Natural killer cell (primary cell): ENCODE measurements around the gene NDUFA13. TPM values are rescaled to one million over a fixed set of nuclear protein-coding genes. Genes with fewer than 3 reads are reported as not detected.

ENCODE experiments used
- ATAC-seq, 3 donors: fragments of 150-1000 bp in 2 of 3; fragments of 200-7000 bp in 1 of 3; cut with Tn5 transposase; 1 replicate in 1 of 3; 2 replicates in 2 of 3; pipeline ENCODE4 v1.10.0; 2021; ENCODE audit warnings: mild to moderate bottlenecking in 2 of 3, moderate library complexity in 2 of 3
- DNase-seq, 2 donors: peaks; one replicate each; pipeline versions ENCODE4 v3.0.0 to v3.0.0-alpha.2; 2013 to 2021; ENCODE audit warnings: mixed read lengths in 1 of 2
- H3K27ac ChIP-seq: one replicate; pipeline ENCODE4 v1.5.1; 2013; ENCODE audit warnings: mild to moderate bottlenecking, low read length
- H3K27me3 ChIP-seq: one replicate; pipeline ENCODE4 v1.6.1; 2013; ENCODE audit warnings: low read length; ENCODE audit not compliant: control insufficient read depth, insufficient read depth
- H3K36me3 ChIP-seq: one replicate; pipeline ENCODE4 v1.6.1; 2013; ENCODE audit warnings: low read length; ENCODE audit not compliant: control insufficient read depth, insufficient read depth
- H3K4me1 ChIP-seq: one replicate; pipeline ENCODE4 v1.6.1; 2013; ENCODE audit warnings: low read length; ENCODE audit not compliant: control insufficient read depth, insufficient read depth
- H3K4me3 ChIP-seq: one replicate; pipeline ENCODE4 v1.5.1; 2013; ENCODE audit warnings: low read length
- H3K9me3 ChIP-seq: one replicate; pipeline ENCODE4 v1.6.1; 2013; ENCODE audit warnings: low read length; ENCODE audit not compliant: control insufficient read depth, insufficient read depth
- H3K27ac Mint-ChIP-seq, 2 donors: one replicate each; pipeline ENCODE4 v1.8.0; 2022; ENCODE audit warnings: mild to moderate bottlenecking in 2 of 2, mixed read lengths in 2 of 2, moderate library complexity in 1 of 2
- H3K27me3 Mint-ChIP-seq, 2 donors: one replicate each; pipeline ENCODE4 v1.8.0; 2022; ENCODE audit warnings: low read depth in 2 of 2, mixed read lengths in 2 of 2
- H3K36me3 Mint-ChIP-seq: one replicate; pipeline ENCODE4 v1.8.0; 2022; ENCODE audit warnings: mixed read lengths
- H3K4me1 Mint-ChIP-seq, 2 donors: one replicate each; pipeline ENCODE4 v1.8.0; 2022; ENCODE audit warnings: mixed read lengths in 2 of 2
- H3K4me3 Mint-ChIP-seq: one replicate; pipeline ENCODE4 v1.8.0; 2022; ENCODE audit warnings: mild to moderate bottlenecking, moderate library complexity, mixed read lengths
- H3K9me3 Mint-ChIP-seq, 2 donors: one replicate each; pipeline ENCODE4 v1.8.0; 2022; ENCODE audit warnings: mixed read lengths in 2 of 2
- WGBS: methylation state at CpG from one replicate; pipeline ENCODE4 v1.1.7; 2013; ENCODE audit warnings: missing lambda C conversion rate; ENCODE audit not compliant: insufficient coverage; 5-methylcytosine and 5-hydroxymethylcytosine counted together
- intact Hi-C: fragments of 100-400 bp; cut with micrococcal nuclease; formaldehyde crosslinking; loops from one replicate; pipeline ENCODE4 v1.14.2; 2022
- total RNA-seq, 4 donors: library from RNA; stranded (reverse); fragments of 120-200 nt in 1 of 4; gene quantifications; one replicate each; pipeline versions ENCODE4 v1.2.3 to v1.2.4, GENCODE V29; 2013 to 2022
- TF ChIP-seq, protein P1 (sequence below): fragments of 200-600 bp; IDR thresholded peaks from one replicate; pipeline ENCODE4 v1.8.0; 2022; ENCODE audit warnings: antibody characterized with exemption

The NDUFA13 gene
- total RNA-seq, 3 donors from 2014 or later (not counting 1 experiment from before 2014, with no cell fraction given), result 165 to 191 (median 188) TPM

DNA sequence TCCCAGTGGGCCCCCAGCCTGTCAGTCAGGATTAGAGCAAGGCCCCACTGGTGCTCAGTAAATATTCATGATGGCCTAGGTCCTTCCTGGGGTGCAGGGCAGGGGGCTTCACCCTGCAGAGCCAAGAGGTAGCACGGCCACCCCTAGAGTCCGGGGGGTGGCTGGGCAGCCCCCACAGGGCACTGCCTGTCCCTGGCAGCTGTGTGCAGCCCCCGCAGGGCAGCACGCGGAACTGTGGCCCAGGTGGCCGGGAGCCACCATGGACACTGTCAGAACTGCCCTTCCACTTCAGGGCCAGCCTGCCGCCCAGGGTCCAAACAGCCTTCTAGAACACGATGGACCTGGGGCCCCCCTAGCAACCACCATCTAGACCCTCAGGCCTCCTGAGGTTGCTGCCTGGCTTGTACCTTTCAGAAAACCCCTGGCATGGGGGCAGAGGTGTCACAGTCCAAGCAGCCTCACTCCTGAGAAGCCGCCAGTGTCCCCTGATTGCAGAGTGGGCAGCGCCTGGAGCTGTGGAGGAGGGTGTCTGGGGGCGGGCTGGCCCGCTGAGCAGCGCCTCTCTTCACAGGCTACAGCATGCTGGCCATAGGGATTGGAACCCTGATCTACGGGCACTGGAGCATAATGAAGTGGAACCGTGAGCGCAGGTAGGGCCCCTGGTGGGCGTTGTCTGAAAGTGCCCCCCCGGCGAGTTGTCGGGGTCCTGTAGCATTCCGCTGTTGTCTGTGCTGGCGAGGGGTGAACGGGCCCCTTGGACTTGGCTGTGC lies 9.8 kb downstream of the NDUFA13 start:
- whole genome bisulfite sequencing, result 93% methylated on average over 23 of the region's 23 CpGs
- DNase-seq (no peak), ATAC-seq (no peak)
- TF ChIP-seq, protein P1, sequence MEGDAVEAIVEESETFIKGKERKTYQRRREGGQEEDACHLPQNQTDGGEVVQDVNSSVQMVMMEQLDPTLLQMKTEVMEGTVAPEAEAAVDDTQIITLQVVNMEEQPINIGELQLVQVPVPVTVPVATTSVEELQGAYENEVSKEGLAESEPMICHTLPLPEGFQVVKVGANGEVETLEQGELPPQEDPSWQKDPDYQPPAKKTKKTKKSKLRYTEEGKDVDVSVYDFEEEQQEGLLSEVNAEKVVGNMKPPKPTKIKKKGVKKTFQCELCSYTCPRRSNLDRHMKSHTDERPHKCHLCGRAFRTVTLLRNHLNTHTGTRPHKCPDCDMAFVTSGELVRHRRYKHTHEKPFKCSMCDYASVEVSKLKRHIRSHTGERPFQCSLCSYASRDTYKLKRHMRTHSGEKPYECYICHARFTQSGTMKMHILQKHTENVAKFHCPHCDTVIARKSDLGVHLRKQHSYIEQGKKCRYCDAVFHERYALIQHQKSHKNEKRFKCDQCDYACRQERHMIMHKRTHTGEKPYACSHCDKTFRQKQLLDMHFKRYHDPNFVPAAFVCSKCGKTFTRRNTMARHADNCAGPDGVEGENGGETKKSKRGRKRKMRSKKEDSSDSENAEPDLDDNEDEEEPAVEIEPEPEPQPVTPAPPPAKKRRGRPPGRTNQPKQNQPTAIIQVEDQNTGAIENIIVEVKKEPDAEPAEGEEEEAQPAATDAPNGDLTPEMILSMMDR, result no peak
- H3K36me3 Mint-ChIP-seq, result no peaks in the 10 kb centered on the region
- peaks cover 2 to 13% of the 10 kb centered on the region in 2 donors for H3K4me1 Mint-ChIP-seq
- no peak overlapping the region for H3K4me3 Mint-ChIP-seq
- H3K27ac Mint-ChIP-seq, result no peak overlapping the region
- intact Hi-C loops, result no loop called here
- no peaks in the 10 kb centered on the region for H3K4me1 ChIP-seq
- no peaks in the 10 kb centered on the region for H3K9me3 Mint-ChIP-seq
- no peaks in the 10 kb centered on the region for H3K9me3 ChIP-seq
- no peaks in the 10 kb centered on the region for H3K27me3 ChIP-seq
- peaks cover 21% of the 10 kb centered on the region for H3K36me3 ChIP-seq
- H3K4me3 ChIP-seq, result no peak overlapping the region
- H3K27me3 Mint-ChIP-seq, result no peaks in the 10 kb centered on the region
- no peak overlapping the region for H3K27ac ChIP-seq

DNA sequence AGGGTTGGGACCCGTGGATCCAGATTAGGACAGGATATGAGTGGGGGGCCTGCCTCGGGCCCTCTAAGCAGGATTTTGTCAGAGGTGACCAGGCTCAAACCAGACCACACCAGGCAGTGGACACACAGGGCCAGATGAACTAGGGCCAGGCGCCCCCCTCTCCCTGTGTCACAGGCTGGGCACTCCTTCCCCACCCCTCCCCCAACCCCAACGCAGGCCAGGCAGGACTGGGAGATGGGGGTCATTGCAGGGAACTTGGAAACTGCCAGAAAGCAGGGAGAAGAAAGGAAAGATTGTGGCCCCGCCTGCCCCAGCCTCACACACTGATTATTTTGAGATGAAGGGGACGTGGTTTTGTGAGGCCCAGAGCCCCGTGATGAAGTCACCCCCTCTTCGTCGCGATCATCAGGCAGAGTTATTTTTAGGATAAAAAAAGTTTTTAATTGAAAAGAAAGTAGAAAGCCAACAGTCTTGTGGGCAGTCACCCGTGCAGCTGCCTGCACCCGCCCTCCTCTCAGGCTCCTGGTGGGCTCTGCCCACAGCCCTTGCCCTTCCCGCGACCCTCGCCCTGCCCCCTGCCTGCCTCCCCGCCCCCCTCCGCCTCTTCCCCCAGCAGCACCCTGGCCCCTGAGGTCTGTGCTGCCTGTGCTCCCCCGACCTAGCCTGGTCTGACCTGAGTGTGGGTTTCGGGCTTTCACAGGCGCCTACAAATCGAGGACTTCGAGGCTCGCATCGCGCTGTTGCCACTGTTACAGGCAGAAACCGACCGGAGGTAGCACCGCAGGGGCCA lies 10.8 kb downstream of the NDUFA13 start:
- intact Hi-C loops, result no loop called here
- Histone ChIP-seq H3K4me3 (no peak overlapping the region), H3K27ac (no peak overlapping the region), H3K4me1 (no peaks in the 10 kb centered on the region), H3K27me3 (no peaks in the 10 kb centered on the region), H3K36me3 (peaks cover 21% of the 10 kb centered on the region), H3K9me3 (no peaks in the 10 kb centered on the region)
- Mint-ChIP-seq H3K4me3 (no peak overlapping the region), H3K36me3 (no peaks in the 10 kb centered on the region), H3K27me3 (no peaks in the 10 kb centered on the region), H3K4me1 (peaks cover 0 to 10% of the 10 kb centered on the region in 2 donors), H3K9me3 (no peaks in the 10 kb centered on the region), H3K27ac (no peak overlapping the region)
- TF ChIP-seq, protein P1, result no peak
- DNase-seq (no peak), ATAC-seq (no peak)
- WGBS, result 42% methylated on average over 26 of the region's 28 CpGs

DNA sequence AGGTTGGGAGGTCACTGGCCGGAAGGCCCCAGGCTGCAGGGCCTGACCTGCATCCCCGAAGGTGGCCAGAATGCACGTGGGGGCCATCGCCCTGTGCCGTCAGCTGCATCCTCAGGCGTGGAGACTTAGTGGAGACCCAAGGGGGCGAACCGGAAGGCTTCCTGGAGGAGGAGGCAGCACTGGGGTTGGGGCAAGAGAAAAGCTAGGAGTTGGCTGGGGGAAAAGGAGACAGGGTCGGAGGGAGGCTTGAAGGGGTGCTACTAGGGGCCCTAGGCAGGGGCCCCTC lies 11.3 kb downstream of the NDUFA13 start:
- Mint-ChIP-seq H3K27ac (no peak overlapping the region), H3K36me3 (no peaks in the 10 kb centered on the region), H3K27me3 (no peaks in the 10 kb centered on the region), H3K4me3 (no peak overlapping the region), H3K9me3 (no peaks in the 10 kb centered on the region), H3K4me1 (peaks cover 5 to 14% of the 10 kb centered on the region in 2 donors)
- no peak for DNase-seq
- H3K4me3 ChIP-seq, result no peak overlapping the region
- TF ChIP-seq, protein P1, result no peak
- peaks cover 5% of the 10 kb centered on the region for H3K4me1 ChIP-seq
- H3K27me3 ChIP-seq, result no peaks in the 10 kb centered on the region
- peaks cover 21% of the 10 kb centered on the region for H3K36me3 ChIP-seq
- no peak for ATAC-seq
- intact Hi-C loops, result no loop called here
- H3K9me3 ChIP-seq, result no peaks in the 10 kb centered on the region
- no peak overlapping the region for H3K27ac ChIP-seq
- 73% methylated on average over 9 of the region's 9 CpGs for WGBS
